ENCODE results near the gene AGPAT1.

AGPAT1 gene

GRCh38 chr6:32154514-32155161, 21.2 kb downstream of the AGPAT1 start:
- peak overlapping the region; percentile 65 for H3K4me3 ChIP-seq (ENCODE audit: low read length)
- no peak for TF ChIP-seq ZNF274 (IDR thresholded peaks at IDR 0.05; ENCODE audit: low read depth, low read length)

GRCh38 chr6:32153564-32154513, 22.0 kb downstream of the AGPAT1 start, which contains the start of gene PPT2:
PPT2 (plus strand) TSS chr6:32154141; CDS start chr6:32154595, 454 bp downstream.
- TF ChIP-seq ZNF274 (IDR thresholded peaks at IDR 0.05; ENCODE audit: low read depth, low read length) = no peak
- peak within 1 kb of the TSS; percentile 65 for H3K4me3 ChIP-seq (ENCODE audit: low read length)

- no peak overlapping the region for H3K4me3 ChIP-seq (ENCODE audit: low read length)
- no peak for TF ChIP-seq ZNF274 (IDR thresholded peaks at IDR 0.05; ENCODE audit: low read depth, low read length)
Observed at GRCh38 chr6:32152769-32153563, 22.9 kb downstream of the AGPAT1 start.

- no peak within 1 kb of the TSS for H3K4me3 ChIP-seq (ENCODE audit: low read length)
- TF ChIP-seq ZNF274 (IDR thresholded peaks at IDR 0.05; ENCODE audit: low read depth, low read length) = no peak
Observed at GRCh38 chr6:32151863-32152768, 23.8 kb downstream of the AGPAT1 start, which contains the start of gene PRRT1. PRRT1 (minus strand) TSS chr6:32151939; CDS start chr6:32151827, 112 bp downstream.

- no peak overlapping the region for H3K4me3 ChIP-seq (ENCODE audit: low read length)
- no peak for TF ChIP-seq ZNF274 (IDR thresholded peaks at IDR 0.05; ENCODE audit: low read depth, low read length)
Observed at GRCh38 chr6:32151181-32151862, 24.6 kb downstream of the AGPAT1 start.

GRCh38 chr6:32149932-32150870, 25.7 kb downstream of the AGPAT1 start:
- no peak overlapping the region for H3K4me3 ChIP-seq (ENCODE audit: low read length)
- no peak for TF ChIP-seq ZNF274 (IDR thresholded peaks at IDR 0.05; ENCODE audit: low read depth, low read length)

GRCh38 chr6:32149092-32149755, 26.7 kb downstream of the AGPAT1 start:
- TF ChIP-seq ZNF274 (IDR thresholded peaks at IDR 0.05; ENCODE audit: low read depth, low read length) = no peak
- H3K4me3 ChIP-seq (ENCODE audit: low read length) = no peak overlapping the region

- no peak for TF ChIP-seq ZNF274 (IDR thresholded peaks at IDR 0.05; ENCODE audit: low read depth, low read length)
- H3K4me3 ChIP-seq (ENCODE audit: low read length) = no peak overlapping the region
Observed at GRCh38 chr6:32148289-32149091, 27.4 kb downstream of the AGPAT1 start.

- no peak overlapping the region for H3K4me3 ChIP-seq (ENCODE audit: low read length)
- TF ChIP-seq ZNF274 (IDR thresholded peaks at IDR 0.05; ENCODE audit: low read depth, low read length) = no peak
Observed at GRCh38 chr6:32147401-32148132, 28.3 kb downstream of the AGPAT1 start.

- TF ChIP-seq ZNF274 (IDR thresholded peaks at IDR 0.05; ENCODE audit: low read depth, low read length) = no peak
- H3K4me3 ChIP-seq (ENCODE audit: low read length) = no peak overlapping the region
Observed at GRCh38 chr6:32146687-32147086, 29.2 kb downstream of the AGPAT1 start.
